ENCODE results near the gene NCKAP1. TPM values are rescaled to one million over a fixed set of nuclear protein-coding genes. Genes with fewer than 3 reads are reported as not detected.

NCKAP1 gene, protein sequence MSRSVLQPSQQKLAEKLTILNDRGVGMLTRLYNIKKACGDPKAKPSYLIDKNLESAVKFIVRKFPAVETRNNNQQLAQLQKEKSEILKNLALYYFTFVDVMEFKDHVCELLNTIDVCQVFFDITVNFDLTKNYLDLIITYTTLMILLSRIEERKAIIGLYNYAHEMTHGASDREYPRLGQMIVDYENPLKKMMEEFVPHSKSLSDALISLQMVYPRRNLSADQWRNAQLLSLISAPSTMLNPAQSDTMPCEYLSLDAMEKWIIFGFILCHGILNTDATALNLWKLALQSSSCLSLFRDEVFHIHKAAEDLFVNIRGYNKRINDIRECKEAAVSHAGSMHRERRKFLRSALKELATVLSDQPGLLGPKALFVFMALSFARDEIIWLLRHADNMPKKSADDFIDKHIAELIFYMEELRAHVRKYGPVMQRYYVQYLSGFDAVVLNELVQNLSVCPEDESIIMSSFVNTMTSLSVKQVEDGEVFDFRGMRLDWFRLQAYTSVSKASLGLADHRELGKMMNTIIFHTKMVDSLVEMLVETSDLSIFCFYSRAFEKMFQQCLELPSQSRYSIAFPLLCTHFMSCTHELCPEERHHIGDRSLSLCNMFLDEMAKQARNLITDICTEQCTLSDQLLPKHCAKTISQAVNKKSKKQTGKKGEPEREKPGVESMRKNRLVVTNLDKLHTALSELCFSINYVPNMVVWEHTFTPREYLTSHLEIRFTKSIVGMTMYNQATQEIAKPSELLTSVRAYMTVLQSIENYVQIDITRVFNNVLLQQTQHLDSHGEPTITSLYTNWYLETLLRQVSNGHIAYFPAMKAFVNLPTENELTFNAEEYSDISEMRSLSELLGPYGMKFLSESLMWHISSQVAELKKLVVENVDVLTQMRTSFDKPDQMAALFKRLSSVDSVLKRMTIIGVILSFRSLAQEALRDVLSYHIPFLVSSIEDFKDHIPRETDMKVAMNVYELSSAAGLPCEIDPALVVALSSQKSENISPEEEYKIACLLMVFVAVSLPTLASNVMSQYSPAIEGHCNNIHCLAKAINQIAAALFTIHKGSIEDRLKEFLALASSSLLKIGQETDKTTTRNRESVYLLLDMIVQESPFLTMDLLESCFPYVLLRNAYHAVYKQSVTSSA
- total RNA-seq (100 to 1,000 TPM in 1 of 2 donors, 10 to 100 TPM in 1; 93.7 to 194 TPM), polyA plus RNA-seq (10 to 100 TPM; 36.4 to 52.5 TPM)
- long read RNA-seq, donor 1, full-length matches to known transcripts, result 16 of 16 reads
- long read RNA-seq, donor 1, partial matches to known transcripts, result 0 of 16 reads
- long read RNA-seq, donor 1, other reads (novel, unspliced or antisense), result 0 of 16 reads
- long read RNA-seq, donor 2, full-length matches to known transcripts, result 3 of 15 reads
- long read RNA-seq, donor 2, partial matches to known transcripts, result 12 of 15 reads
- long read RNA-seq, donor 2, other reads (novel, unspliced or antisense), result 0 of 15 reads
- long read RNA-seq, donor 3, full-length matches to known transcripts, result 4 of 11 reads
- long read RNA-seq, donor 3, partial matches to known transcripts, result 7 of 11 reads
- long read RNA-seq, donor 3, other reads (novel, unspliced or antisense), result 0 of 11 reads
- long read RNA-seq, donor 4, partial matches to known transcripts, result 30 of 30 reads
- long read RNA-seq, donor 4, other reads (novel, unspliced or antisense), result 0 of 30 reads
- long read RNA-seq, donor 5, full-length matches to known transcripts, result 16 of 22 reads
- long read RNA-seq, donor 5, partial matches to known transcripts, result 6 of 22 reads
- long read RNA-seq, donor 5, other reads (novel, unspliced or antisense), result 0 of 22 reads

DNA sequence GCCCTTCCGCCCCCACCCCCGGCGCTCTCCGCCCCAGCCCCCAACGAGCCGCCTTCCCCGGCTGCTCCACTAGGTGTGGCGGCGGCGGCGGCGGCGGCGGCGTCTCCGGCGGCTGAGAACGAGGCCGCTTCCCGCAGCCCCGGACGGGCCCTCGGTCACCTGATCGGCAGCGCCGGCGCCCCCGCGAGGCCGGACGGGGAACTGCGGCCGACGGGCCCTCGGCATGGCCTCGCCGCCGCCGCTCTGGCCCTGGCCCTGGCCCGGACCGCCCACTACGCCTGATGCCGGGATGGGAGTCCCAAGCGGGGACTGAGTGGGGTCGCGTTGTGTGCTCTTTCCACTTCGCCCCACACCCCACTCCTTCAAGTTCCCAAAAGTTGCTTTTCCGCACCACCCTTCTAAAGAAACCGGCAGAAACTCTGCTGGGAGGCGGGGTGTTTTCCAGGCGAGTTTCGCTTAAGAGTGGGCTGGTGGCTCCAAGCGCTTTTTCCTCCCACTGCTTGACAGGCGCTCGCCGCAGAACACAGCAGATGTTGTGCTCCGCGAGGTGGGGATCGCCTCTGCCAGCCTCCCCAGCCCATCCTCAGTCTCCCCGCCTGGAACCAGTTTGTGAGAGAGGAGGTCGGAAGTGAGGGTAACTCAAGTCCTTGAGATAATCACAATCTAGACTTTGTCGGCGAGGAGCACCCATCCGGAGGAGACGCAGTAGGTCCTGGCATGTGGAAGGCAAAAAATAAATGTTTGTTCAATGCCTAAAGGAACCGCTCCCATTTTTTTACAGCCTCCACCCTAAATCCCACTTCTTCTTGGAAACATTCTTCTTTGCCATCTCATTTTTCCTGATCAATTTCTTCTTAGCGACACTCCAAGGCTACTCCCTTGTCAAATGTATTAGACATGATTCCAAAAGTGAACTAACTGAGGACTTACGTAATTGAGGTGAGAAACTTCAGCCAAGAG lies at the start of gene NCKAP1:
TSS of gene NCKAP1 (minus strand) at position 117 of the 960 bp plus-strand sequence. CDS start 358 bp downstream, outside the sequence.
- H3K4me1 ChIP-seq (ENCODE audit: control insufficient read depth in 5 of 5, insufficient read depth in 5 of 5, low read length in 5 of 5), result peaks cover 0 to 30% (median 4%) of the 10 kb centered on the region in 5 donors
- 2 to 4% methylated on average over 50 to 68 of the region's 68 CpGs for WGBS, 2 donors

DNA sequence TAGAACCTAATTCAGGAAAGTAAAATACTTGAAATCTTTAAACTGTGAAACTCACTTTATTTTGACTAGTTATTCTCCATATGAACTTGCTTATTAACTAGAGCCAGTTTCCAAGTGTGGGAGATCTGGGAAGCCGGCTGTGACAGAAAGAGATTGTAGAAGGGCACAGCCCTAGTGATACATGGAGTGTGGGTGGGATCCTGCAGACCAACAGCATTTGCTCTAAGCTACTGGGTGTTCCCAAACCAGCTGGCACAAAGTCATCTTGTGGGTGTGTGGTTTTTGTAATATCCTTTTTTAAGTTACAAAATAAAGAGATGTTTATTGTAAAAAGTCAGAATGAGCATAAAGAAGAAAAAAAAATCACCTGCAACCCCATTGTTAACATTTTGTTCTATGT lies 43.7 kb upstream of the NCKAP1 start:
- 29 to 39% methylated on average over 1 of the region's 1 CpG for WGBS, 2 donors
- ATAC-seq (ENCODE audit: insufficient read depth, low FRiP score), result no peak
- H3K9ac ChIP-seq (ENCODE audit: insufficient read depth in 1 of 2, low read length in 2 of 2), result no peak overlapping the region

More for the DNA sequence above, at the start of gene NCKAP1:
- ATAC-seq (ENCODE audit: insufficient read depth, low FRiP score) (peak; percentile 95), DNase-seq (peak; percentile 89 to 93 (median 91))
- TF ChIP-seq, protein P1, sequence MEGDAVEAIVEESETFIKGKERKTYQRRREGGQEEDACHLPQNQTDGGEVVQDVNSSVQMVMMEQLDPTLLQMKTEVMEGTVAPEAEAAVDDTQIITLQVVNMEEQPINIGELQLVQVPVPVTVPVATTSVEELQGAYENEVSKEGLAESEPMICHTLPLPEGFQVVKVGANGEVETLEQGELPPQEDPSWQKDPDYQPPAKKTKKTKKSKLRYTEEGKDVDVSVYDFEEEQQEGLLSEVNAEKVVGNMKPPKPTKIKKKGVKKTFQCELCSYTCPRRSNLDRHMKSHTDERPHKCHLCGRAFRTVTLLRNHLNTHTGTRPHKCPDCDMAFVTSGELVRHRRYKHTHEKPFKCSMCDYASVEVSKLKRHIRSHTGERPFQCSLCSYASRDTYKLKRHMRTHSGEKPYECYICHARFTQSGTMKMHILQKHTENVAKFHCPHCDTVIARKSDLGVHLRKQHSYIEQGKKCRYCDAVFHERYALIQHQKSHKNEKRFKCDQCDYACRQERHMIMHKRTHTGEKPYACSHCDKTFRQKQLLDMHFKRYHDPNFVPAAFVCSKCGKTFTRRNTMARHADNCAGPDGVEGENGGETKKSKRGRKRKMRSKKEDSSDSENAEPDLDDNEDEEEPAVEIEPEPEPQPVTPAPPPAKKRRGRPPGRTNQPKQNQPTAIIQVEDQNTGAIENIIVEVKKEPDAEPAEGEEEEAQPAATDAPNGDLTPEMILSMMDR (IDR thresholded peaks at IDR 0.05; ENCODE audit: control extremely low read depth, extremely low read depth), result peak; percentile 68
- H3K9me3 ChIP-seq (ENCODE audit: control insufficient read depth in 4 of 4, insufficient read depth in 3 of 4, low read length in 3 of 4), result no peaks in the 10 kb centered on the region
- peak within 1 kb of the TSS; percentile 81 to 93 for H3K9ac ChIP-seq (ENCODE audit: insufficient read depth in 1 of 2, low read length in 2 of 2)
- H3K36me3 ChIP-seq (ENCODE audit: control insufficient read depth in 4 of 4, insufficient read depth in 4 of 4, low read length in 4 of 4), result no peaks in the 10 kb centered on the region
- peak within 1 kb of the TSS; percentile 96 to 100 for H3K27ac ChIP-seq (ENCODE audit: low read depth in 1 of 2, low read length in 1 of 2)
- H3K4me3 ChIP-seq, result peak within 1 kb of the TSS; percentile 74
- H3K27me3 ChIP-seq (ENCODE audit: control insufficient read depth in 3 of 3, insufficient read depth in 3 of 3, low read length in 2 of 3), result peaks cover 0 to 3% (median 3%) of the 10 kb centered on the region in 3 donors

More for the DNA sequence above, 43.7 kb upstream of the NCKAP1 start:
- no peak overlapping the region for H3K4me3 ChIP-seq
- H3K27me3 ChIP-seq (ENCODE audit: control insufficient read depth in 3 of 3, insufficient read depth in 3 of 3, low read length in 2 of 3), result no peaks in the 10 kb centered on the region
- H3K36me3 ChIP-seq (ENCODE audit: control insufficient read depth in 4 of 4, insufficient read depth in 4 of 4, low read length in 4 of 4), result no peaks in the 10 kb centered on the region
- no peaks in the 10 kb centered on the region for H3K9me3 ChIP-seq (ENCODE audit: control insufficient read depth in 4 of 4, insufficient read depth in 3 of 4, low read length in 3 of 4)
- TF ChIP-seq, protein P1 (IDR thresholded peaks at IDR 0.05; ENCODE audit: control extremely low read depth, extremely low read depth), result no peak
- H3K4me1 ChIP-seq (ENCODE audit: control insufficient read depth in 5 of 5, insufficient read depth in 5 of 5, low read length in 5 of 5), result peaks cover 0 to 6% (median 0%) of the 10 kb centered on the region in 5 donors
- peak in 2 of 3 donors; percentile 2 to 4 for DNase-seq
- no peak overlapping the region for H3K27ac ChIP-seq (ENCODE audit: low read depth in 1 of 2, low read length in 1 of 2)

Measured in lung (tissue), 16 donors.